NT2/D1 (cell line): ENCODE results near the gene ZNF143.

Experiments used
- SUZ12 ChIP-seq: IDR thresholded peaks from 2 replicates; pipeline ENCODE4 v1.6.1; 2011; ENCODE audit not compliant: insufficient read length, insufficient read depth; ENCODE audit errors: extremely low read depth
- YY1 ChIP-seq: IDR thresholded peaks from 2 replicates; pipeline ENCODE4 v1.6.1; 2011; ENCODE audit not compliant: insufficient read length, insufficient read depth
- ZNF274 ChIP-seq: IDR thresholded peaks from 2 replicates; pipeline ENCODE4 v1.6.1; 2011; ENCODE audit warnings: mild to moderate bottlenecking, low read depth, low read length

- TF ChIP-seq YY1 = no peak
- no peak for TF ChIP-seq ZNF274
- TF ChIP-seq SUZ12 = no peak
These were observed 37.8 kb downstream of the ZNF143 start for GRCh38 chr11:9498457-9499078.
